GM19043 (cell line): Measurements from ENCODE around the gene IL25.
"Not testable (repeated sequence)": the region's sequence is repeated elsewhere in the genome, so short reads cannot be mapped to it uniquely, and the experiment has no call there.

ENCODE experiments used
- ATAC-seq: cut with Tn5 transposase; IDR thresholded peaks from one replicate; pipeline ENCODE4 v1.9.1; 2021; ENCODE audit warnings: low read depth; ENCODE audit not compliant: unreplicated experiment

Gene IL25

DNA sequence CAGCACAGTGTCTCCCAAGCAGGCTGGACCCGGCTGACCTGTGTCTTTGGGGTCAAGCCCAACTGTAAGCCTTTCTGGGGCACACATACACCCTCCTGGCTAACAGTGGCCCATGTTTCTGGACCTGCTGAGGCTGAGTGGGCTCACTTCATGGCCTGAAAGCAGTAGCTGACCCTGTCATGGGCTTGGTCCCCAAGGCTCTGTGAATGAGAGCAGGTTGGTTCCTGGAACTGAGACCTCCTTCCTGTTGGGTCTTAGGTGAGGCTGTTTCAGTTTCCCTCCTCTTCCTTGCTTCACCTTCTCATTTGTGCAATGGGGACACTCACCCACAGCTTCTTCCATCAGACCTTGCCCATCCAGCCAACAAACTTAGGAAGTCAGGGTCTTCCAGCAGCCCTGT, 744 bp upstream of the IL25 start:
- no peak for ATAC-seq

DNA sequence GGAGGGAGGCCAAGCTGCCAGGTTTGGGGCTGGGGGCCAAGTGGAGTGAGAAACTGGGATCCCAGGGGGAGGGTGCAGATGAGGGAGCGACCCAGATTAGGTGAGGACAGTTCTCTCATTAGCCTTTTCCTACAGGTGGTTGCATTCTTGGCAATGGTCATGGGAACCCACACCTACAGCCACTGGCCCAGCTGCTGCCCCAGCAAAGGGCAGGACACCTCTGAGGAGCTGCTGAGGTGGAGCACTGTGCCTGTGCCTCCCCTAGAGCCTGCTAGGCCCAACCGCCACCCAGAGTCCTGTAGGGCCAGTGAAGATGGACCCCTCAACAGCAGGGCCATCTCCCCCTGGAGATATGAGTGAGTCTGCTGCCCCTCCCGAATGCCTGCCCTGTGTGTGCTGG, 432 bp downstream of the IL25 start:
- no peak for ATAC-seq

DNA sequence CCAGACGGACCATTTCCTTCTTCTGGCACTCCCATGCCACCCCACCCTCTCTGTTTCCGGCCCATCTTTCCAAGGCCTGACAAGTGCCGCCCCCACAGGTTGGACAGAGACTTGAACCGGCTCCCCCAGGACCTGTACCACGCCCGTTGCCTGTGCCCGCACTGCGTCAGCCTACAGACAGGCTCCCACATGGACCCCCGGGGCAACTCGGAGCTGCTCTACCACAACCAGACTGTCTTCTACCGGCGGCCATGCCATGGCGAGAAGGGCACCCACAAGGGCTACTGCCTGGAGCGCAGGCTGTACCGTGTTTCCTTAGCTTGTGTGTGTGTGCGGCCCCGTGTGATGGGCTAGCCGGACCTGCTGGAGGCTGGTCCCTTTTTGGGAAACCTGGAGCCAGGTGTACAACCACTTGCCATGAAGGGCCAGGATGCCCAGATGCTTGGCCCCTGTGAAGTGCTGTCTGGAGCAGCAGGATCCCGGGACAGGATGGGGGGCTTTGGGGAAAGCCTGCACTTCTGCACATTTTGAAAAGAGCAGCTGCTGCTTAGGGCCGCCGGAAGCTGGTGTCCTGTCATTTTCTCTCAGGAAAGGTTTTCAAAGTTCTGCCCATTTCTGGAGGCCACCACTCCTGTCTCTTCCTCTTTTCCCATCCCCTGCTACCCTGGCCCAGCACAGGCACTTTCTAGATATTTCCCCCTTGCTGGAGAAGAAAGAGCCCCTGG, 3.1 kb downstream of the IL25 start:
- no peak for ATAC-seq

DNA sequence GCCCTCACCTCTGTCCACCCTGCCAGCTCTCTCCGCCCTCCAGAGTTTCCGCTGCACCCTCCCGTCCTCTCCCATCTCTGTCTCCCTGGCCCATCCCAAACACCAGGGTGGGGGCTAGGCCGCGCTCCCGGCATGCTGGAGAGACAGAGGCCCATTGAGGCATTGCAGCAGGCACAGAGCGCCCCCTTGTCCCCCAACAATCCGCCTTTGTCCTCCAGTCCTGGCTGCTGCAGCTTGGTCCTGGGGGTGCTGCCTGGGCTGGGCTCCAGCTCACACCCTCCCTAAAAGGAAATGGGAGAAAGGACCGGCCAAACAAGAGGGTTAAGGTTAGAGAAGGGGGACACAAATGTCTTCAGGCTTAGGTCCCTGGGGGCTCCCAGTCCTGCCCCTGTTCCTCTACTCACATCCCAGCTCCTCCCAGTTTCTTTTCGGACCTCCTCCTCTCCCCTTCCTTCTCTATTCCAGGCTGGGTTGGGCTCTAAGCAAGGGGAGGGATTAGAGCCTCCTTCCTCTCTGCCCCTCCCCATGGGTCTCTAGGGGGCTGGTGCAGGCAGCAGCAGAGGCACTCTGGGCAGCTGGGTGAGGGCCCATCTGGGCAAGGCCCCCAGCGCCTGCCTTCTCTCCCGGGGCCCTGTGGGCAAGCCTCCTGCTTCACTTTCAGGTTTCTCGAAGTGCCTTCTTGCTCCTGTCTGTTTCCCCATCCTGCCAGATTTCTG, 4.0 kb downstream of the IL25 start, which contains the start of gene CMTM5:
TSS of gene CMTM5 (plus strand) at position 565 of the 716 bp plus-strand sequence. CDS start 206 bp downstream, outside the sequence.
- no peak for ATAC-seq

DNA sequence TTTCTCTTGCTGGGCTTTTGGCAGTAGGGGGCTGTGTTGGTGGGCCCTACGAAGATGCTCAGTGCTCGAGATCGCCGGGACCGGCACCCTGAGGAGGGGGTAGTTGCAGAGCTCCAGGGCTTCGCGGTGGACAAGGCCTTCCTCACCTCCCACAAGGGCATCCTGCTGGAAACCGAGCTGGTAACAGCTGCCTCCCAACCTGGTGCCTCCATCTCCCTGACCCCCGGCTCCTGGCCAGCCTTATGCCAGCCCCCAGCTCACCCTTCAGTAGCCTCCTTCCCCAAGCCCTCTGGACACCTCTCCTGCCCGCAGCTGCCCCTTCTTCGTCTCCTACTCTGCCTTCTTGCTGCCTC, 4.6 kb downstream of the IL25 start:
- no peak for ATAC-seq

DNA sequence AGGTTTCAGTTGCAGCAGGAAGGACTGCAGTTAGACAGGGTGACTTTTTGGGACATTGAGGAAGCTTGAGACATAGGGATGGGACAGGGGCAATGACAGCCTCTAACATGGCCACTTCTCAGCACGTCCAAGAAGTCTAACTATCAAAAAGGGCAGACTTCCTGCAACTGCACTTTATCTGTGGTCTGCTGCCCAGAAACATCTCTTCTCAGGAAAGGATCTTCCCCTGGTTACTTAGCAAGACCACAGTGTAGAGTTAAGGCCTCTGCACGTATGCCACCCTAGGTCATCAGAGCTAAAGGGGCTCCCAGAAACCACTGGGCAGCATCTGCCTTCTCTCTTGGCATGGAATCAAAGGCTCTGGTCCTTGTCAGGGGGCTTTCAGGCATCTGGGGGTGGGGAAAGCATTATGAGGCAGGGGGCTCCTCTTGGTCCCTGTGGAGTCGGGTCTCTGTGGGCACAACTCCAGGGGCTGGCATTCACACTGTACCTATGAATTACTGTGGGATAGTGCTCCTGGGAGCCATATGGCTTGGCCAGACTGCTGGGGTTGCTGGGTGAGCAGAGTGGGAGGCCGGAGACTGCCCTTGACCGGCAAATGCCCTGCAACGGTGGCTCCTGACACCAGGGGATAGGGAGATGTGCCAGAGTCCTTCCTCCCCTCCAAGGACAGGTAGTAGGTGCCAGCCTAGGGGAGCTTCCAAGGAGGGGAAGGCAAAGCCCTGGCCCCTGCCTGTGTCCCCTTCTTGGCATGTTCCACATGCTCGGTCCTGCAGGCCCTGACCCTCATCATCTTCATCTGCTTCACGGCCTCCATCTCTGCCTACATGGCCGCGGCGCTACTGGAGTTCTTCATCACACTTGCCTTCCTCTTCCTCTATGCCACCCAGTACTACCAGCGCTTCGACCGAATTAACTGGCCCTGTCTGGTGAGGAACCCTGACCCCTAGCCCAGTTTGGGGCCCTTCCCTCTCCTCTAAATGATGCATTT, 5.3 kb downstream of the IL25 start:
- no peak for ATAC-seq

DNA sequence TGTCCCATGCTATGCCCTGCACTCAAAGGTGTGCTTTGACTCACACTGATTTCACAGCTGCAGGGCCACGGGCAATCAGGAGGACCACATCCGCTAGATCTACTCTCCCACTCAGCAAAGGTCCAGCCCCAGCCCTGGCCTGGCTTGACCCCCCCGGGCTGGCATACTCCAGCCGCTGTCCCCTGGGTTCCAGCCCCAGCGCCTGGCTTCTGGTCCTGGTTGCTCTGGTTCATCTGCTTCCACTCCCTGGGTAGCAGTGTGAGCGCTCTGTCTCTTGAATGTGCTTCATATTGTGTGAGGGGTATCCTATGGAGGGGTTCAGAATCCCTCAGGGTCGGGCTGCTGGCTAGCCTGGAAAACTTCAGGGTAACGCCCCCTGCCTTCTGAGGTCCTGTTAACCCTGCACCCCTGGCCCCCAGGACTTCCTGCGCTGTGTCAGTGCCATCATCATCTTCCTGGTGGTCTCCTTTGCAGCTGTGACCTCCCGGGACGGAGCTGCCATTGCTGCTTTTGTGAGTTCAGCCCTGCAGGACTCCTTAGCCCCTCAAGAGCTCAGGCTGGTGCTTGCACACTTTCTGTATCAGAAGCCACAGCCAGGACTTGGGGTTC, 6.1 kb downstream of the IL25 start:
- ATAC-seq: no peak

DNA sequence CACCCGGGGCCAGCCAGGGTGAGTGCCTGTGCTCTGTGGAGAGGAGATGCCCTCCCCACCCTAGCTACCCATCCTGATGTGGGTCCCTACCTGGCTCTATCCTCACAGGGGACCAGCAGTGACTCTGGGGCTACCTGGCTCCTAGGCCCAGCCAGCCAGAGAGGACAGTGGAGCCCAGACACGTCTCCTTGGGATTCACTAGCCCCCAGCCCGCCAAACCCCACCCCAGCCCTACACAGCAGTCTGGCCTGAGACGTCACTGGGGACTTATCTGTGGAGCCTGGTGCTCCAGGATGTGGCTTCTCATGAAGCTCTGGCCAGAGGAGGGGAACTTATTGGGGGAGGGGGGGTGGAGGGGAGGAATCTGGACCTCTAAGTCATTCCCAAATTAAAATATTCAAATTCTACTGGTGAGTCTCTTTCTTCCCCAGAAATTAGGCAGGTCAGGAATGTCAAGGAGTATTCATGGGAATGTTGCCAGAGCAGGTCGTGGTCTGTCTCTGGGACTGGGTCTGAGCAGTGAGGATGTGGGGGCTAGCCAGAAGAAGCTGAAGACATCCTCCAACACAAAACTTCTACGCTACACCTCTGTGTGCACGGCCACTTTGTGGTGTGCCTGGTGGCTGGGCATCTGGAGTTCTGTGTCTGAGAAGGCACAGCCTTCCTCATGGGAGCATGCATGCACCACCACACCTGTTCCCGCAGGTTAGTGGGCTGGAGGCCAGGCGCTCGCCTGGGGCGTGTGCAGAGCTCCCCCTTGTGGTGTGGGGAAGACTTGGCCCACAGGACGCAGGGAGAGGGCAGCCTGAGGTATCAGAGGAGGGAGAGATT, 7.0 kb downstream of the IL25 start:
- no peak for ATAC-seq

DNA sequence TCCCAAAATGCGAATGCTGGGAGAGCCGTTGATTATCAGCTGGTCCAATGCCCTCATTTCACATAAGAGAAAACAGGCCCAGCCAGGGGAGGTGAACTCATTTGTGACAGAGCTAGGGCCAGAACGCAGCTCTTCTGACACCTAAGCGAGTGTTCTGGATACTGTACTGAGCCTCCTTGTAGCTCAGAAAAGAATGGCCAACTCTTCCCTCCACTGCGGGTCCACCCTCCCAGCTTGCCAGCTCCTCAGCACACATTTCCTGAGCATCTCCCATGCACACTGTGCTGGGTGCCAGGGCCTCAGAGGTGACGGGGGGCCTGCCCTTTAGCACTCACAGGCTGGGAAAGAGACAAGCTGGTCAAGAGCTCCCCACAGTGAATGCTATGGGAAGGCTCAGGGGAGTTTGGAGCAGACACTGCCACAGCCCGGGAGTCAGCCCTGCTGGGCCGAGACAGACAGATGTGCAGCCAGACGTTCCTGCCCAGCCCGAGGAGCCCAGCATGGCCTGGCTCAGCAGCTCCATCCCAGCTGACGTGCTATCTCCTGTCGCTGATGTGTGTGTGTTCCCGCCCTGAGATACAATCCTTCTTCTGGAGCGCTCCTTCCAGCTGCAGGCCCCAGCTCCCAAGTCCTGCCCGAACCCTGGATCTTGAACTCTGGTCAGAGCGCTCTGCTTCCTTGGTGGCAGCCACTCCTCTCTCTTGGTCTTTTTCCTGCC, 7.7 kb downstream of the IL25 start:
- no peak for ATAC-seq

DNA sequence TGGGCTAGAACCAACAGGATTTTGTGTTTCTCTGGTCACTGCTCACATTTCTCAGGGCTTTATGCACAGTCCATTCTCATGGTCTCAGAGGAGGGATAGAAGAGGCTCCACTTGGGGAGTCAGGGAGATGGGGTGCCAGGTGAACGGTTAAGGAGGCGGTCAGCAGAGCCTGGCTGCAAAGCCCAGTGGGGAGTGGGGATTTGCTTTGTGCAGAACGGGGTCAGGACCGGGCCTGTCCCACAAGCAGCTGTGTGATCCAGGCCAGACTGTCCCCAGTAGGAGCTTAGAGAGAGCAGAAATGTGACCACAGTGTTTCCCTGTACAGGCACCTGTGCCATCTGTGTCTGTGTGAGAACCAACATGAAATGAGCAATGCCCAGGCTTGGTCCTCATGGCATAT, 8.4 kb downstream of the IL25 start:
- ATAC-seq: no peak

DNA sequence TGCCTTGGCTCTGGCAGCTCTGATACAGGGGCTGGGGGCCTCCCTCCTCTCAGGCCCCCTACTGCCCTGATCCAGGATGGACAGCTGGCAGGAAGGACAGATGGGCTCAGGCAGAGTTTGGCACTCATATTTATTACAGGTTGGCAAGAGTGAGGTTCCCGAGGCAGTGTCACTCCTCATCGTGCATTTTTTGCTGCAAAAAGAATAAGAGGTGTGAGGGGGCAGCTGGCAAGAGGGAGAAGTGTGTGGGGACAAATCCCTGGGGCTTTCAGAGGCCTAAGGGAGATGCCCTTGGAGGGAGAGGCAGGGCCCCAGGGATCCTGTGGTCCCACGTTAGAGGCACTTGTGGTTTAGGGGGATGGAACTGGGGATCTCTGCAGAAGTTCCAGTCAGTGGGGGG, 9.3 kb downstream of the IL25 start:
- no peak for ATAC-seq

DNA sequence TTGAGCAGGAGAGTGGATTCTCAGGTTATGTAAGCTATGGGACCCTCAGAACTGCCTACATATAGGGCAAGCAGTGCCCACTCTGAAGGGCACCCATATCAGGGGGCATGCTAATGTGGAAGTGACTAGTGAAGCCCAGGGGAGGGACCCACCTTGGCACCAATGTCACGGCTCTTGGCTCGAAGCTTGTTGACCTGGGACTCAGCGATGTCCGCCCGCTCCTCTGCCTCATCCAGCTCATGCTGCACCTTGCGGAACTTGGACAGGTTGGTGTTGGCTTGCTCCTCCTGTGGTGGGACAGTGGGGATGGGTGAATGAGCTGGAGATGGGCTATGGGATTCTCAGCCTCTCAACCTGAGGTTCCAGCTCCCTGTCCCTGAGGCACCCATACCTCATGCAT, 9.7 kb downstream of the IL25 start:
- ATAC-seq: no peak

DNA sequence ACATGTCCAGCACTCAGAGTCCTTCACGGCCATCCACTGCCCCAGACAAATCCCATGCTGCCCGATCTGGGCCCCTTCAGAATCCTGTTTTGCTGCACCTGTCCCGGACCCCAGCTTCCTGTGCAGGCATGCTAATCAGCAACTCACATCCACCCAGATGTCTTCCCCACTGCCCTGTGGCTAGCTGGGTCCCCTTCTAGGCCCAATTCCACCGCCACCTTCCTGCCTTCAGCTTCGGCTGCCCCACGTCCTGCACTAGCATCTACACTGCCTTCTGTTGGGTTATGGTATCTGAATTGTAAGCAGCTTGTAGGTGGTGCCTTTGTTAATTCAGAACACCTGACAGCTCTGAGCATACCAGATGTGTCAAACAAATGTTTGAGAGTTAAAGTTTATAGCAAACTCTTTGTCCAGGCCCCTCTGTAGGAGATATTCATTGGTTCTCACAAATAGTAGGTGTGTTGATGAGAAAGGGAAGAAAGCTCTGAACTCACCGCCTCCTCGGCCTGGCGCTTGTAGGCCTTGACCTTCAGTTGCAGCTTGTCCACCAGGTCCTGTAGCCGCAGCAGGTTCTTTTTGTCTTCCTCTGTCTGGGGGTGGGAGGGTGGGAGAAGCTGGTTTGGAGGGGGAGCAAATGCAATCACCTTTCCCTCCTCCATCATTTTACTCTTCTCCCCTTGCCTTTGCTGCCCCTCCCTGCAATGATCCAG, 10.3 kb downstream of the IL25 start:
- ATAC-seq: no peak

DNA sequence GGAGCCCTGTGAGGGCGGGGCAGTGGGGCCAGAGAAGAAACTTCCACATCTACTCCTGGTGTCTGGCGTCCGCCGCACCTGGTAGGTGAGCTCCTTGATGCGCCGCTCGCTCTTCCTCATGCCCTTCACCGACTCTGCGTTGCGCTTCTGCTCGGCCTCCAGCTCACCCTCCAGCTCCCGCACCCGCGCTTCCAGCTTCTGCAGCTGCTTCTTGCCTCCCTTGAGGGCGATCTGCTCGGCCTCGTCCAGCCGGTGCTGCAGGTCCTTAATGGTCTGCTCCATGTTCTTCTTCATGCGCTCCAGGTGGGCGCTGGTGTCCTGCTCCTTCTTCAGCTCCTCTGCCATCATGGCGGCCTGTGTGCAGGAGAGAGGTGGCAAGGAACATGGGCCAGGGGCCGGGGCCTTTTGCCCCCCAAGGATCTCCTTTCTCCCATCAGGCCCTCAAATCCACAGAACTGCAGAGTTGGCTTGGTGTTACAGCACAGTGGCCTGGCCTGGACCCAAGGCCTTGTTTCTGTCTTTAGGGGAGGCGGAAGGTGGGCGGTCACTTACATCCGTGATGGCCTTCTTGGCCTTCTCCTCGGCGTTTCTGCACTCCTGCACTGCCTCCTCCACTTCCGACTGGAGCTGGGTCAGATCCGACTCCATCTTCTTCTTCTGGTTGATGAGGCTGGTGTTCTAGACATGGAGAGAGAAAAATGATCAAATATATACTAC, 11.9 kb downstream of the IL25 start:
- ATAC-seq: no peak

DNA sequence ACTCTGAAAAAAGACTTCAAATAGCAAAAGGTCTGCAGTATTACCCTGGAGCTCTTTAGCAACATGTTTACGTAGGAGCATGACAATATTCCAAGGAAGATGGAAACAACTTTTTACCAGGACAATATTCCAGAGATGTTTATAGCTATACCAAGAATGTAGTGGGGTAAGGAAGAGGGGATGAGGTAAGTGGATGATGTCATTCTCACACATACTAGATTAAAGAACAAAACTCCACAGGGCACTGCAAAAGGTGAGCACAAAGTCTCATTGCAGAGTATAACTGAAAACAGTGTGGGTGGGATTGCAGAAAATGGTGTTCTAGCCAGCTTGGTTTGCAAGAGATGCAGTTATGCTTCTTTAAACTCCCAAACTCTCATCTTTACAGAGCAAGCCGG, 12.6 kb downstream of the IL25 start:
- ATAC-seq: no peak

DNA sequence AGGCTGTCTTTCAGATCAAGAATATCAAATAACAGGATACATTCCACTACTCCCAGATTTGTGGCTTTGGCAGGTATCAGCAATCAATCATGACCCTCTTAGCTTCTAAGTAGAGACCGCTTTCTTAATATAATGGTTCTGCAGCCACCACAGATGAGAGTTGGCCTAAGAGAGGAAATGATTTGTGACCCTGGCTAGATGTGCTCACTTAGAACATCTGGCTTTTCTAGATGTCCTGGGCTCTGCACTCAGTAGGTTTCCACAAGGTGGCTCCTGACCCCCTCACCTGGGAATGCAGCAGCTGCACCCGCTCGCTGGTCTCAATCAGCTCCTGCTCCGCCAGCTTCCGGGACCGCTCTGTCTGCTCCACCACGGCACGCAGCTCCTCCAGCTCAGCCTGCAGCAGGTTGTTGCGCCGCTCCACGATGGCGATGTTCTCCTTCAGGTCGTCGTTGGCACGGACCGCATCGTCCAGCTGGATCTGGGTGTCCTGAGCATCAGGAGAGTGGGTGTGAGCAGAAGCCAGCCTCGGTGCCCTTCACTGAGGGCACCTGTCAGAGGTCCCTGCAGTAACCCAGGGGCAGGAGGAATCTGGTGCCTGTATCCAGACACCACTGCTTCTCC, 13.1 kb downstream of the IL25 start:
- no peak for ATAC-seq

DNA sequence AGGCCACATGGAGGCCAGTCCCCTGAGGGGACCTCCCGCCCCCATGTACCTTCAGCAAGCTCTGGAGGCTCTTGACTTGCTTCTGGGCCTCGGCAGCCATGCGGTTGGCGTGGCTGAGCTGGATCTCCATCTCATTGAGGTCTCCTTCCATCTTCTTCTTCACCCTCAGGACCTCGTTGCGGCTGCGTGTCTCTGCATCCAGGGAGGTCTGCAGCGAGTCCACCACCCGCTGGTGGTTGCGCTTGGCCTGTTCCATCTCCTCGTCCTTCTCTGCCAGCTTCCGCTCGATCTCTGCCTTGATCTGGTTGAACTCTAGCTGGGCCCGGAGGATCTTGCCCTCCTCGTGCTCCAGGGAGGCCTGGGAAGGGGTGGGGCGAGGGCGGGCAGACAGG, 13.7 kb downstream of the IL25 start:
- ATAC-seq: not testable (repeated sequence)

DNA sequence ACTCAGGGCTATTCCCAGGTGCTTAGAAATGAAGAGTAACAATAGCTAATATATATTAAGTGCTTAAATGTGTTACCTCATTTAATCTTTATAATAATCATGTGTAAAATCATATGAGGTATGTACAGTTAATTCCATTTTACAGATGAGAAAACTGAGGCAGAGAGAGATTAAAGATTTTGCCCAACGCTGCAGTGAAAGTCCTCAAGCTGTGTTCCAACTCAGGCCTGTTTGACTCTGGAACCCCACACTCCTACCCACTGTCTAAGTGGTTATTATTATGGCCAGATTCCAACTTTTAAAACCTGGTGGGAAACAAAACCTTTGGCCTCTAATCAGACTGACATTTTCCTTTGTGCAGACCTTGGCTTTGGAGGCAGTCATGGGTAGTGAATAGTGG, 14.4 kb downstream of the IL25 start:
- no peak for ATAC-seq
